SK-N-SH treated with all-trans-retinoic acid at 6 μM for 48 hours (cell line): ENCODE results near the gene HOXA13.

Experiments
- ARNTL ChIP-seq: fragments of 450-650 bp; formaldehyde crosslinking; IDR thresholded peaks from 2 replicates; pipeline ENCODE4 v1.5.0; 2020; ENCODE audit warnings: low read depth, mild to moderate bottlenecking, moderate library complexity, borderline replicate concordance
- GLIS3 ChIP-seq: fragments of 250-450 bp; sonication (Bioruptor Pico); IDR thresholded peaks from 2 replicates; pipeline ENCODE4 v1.5.0; 2020; ENCODE audit warnings: mild to moderate bottlenecking, moderate library complexity
- OSR1 ChIP-seq: fragments of 250-450 bp; sonication (Bioruptor Pico); IDR thresholded peaks from 2 replicates; pipeline ENCODE4 v1.8.0; 2022; ENCODE audit warnings: moderate library complexity, mild to moderate bottlenecking, inconsistent platforms
- TF ChIP-seq, protein P1 (sequence below): fragments of 250-450 bp; sonication (Bioruptor Pico); IDR thresholded peaks from 2 replicates; pipeline ENCODE4 v1.8.0; 2020; ENCODE audit warnings: mild to moderate bottlenecking, moderate library complexity, borderline replicate concordance
- TF ChIP-seq, protein P2 (sequence below): fragments of 250-450 bp; sonication (Bioruptor Pico); IDR thresholded peaks from 2 replicates; pipeline ENCODE4 v1.5.1; 2021; ENCODE audit warnings: mild to moderate bottlenecking, moderate library complexity
- TF ChIP-seq, protein P3 (sequence below): fragments of 250-450 bp; sonication (Bioruptor Pico); IDR thresholded peaks from 2 replicates; pipeline ENCODE4 v1.8.0; 2021; ENCODE audit warnings: low read depth, mild to moderate bottlenecking, moderate library complexity, borderline replicate concordance

DNA sequence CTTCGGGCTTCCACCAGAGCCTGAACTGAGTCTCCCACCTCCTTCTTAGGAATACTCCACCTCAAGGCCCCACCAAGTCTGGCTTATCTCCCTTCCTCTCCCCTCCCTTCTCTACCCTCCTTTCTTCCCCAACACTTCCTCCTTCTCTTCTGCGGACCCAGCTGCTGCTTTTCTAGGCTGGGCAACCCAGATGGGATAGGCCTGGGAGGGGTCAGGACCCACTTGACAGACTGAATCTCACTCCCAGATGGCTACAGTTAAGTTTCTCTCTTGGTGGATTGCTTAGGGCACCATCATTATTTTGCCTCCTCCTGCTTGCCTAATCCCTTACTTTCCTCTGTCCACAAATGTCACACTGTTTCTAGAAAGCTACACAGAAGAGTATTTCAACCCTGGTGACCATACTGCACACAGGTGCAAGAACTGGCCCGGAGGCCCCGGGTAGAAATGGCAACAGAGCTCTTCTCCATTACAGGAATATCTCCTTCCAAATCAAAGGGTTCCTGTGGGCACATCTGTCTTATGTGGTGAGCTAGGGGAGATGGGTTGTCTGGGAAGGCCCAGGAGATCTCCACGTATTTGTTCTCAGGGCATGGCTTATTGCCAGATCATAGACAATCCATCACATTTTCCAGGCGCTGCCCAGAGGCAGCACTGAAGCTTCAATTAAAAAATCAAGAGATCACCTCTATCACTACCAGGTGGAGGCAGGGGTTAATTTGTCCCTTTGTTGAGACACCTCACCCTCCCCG is 9.7 kb downstream of the HOXA13 start:
- TF ChIP-seq, protein P1, sequence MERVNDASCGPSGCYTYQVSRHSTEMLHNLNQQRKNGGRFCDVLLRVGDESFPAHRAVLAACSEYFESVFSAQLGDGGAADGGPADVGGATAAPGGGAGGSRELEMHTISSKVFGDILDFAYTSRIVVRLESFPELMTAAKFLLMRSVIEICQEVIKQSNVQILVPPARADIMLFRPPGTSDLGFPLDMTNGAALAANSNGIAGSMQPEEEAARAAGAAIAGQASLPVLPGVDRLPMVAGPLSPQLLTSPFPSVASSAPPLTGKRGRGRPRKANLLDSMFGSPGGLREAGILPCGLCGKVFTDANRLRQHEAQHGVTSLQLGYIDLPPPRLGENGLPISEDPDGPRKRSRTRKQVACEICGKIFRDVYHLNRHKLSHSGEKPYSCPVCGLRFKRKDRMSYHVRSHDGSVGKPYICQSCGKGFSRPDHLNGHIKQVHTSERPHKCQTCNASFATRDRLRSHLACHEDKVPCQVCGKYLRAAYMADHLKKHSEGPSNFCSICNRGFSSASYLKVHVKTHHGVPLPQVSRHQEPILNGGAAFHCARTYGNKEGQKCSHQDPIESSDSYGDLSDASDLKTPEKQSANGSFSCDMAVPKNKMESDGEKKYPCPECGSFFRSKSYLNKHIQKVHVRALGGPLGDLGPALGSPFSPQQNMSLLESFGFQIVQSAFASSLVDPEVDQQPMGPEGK (CRISPR knock-in tag) = no peak
- TF ChIP-seq ARNTL (CRISPR knock-in tag) = no peak
- TF ChIP-seq, protein P2, sequence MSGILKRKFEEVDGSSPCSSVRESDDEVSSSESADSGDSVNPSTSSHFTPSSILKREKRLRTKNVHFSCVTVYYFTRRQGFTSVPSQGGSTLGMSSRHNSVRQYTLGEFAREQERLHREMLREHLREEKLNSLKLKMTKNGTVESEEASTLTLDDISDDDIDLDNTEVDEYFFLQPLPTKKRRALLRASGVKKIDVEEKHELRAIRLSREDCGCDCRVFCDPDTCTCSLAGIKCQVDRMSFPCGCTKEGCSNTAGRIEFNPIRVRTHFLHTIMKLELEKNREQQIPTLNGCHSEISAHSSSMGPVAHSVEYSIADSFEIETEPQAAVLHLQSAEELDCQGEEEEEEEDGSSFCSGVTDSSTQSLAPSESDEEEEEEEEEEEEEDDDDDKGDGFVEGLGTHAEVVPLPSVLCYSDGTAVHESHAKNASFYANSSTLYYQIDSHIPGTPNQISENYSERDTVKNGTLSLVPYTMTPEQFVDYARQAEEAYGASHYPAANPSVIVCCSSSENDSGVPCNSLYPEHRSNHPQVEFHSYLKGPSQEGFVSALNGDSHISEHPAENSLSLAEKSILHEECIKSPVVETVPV (CRISPR knock-in tag) = no peak
- no peak for TF ChIP-seq OSR1 (CRISPR knock-in tag)
- TF ChIP-seq GLIS3 (CRISPR knock-in tag) = no peak
- TF ChIP-seq, protein P3, sequence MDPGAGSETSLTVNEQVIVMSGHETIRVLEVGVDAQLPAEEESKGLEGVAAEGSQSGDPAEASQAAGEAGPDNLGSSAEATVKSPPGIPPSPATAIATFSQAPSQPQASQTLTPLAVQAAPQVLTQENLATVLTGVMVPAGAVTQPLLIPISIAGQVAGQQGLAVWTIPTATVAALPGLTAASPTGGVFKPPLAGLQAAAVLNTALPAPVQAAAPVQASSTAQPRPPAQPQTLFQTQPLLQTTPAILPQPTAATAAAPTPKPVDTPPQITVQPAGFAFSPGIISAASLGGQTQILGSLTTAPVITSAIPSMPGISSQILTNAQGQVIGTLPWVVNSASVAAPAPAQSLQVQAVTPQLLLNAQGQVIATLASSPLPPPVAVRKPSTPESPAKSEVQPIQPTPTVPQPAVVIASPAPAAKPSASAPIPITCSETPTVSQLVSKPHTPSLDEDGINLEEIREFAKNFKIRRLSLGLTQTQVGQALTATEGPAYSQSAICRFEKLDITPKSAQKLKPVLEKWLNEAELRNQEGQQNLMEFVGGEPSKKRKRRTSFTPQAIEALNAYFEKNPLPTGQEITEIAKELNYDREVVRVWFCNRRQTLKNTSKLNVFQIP = no peak
